ES-I3 (cell line): ENCODE results near the gene EMX2.

Experiments
- H3K36me3 ChIP-seq: 2 replicates; pipeline ENCODE4 v1.6.1; 2013; ENCODE audit warnings: mild to moderate bottlenecking, low read length, control low read depth, moderate library complexity; ENCODE audit not compliant: insufficient read depth
- H3K4me1 ChIP-seq: 2 replicates; pipeline ENCODE4 v1.6.1; 2013; ENCODE audit warnings: mild to moderate bottlenecking, control low read depth, low read length; ENCODE audit not compliant: insufficient read depth
- H3K9ac ChIP-seq: 2 replicates; pipeline ENCODE4 v1.6.1; 2013; ENCODE audit warnings: low read depth, mild to moderate bottlenecking, low read length, moderate library complexity
- H3K9me3 ChIP-seq: 2 replicates; pipeline ENCODE4 v1.6.1; 2013; ENCODE audit warnings: mild to moderate bottlenecking, low read length, moderate library complexity; ENCODE audit not compliant: control insufficient read depth, insufficient read depth

Gene EMX2

DNA sequence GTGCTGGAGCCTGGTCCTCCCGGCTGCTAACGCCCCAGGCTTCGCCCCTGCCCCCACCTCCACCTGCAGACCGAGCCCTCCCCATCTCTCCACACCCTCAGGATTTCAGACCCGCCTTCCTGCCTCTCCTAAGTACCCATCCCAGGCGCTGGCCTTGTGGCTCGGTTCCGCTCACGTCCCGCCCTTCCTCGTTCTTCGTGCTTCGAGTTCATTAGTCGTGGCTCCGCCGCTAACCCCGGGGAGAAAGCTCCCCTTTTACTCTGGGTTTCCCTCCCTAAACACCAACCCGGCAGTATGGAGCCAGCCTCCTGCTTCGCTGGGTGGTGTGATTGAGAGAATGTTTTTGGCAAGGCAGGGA, 11.2 kb downstream of the EMX2 start:
- Histone ChIP-seq H3K9ac (peak overlapping the region; percentile 33; the same call in 1 of the 2 replicates), H3K36me3 (no peaks in the 10 kb centered on the region), H3K4me1 (peaks cover 6% of the 10 kb centered on the region; the same call in 1 of the 2 replicates)

DNA sequence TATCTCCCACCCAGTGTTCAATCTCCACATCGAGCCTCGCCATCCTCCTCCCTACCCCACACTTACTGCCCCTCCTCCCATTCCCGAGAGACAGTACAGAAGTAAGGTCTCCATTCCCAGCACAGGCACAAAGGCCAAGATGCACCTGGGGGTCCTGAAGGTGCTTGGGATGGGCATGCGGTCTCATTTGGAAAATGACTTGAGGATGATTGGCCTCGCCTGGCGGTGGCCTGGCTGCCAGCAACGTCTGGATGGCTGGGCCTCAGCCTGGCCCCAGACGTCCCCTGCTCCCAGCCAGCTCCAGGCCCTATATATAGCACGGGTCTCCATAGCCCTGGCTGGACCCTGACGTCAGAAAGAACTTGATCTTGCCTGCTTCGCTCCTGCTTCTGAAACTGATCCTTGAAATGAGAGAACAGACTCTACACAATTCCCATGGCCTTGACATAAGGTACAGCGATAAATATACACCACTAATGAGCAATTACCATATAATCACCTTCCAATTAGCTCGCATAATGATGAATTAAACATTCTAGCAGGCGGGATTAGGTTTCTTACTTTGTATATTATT, 11.8 kb downstream of the EMX2 start:
- peaks cover 6% of the 10 kb centered on the region; the same call in 1 of the 2 replicates for H3K4me1 ChIP-seq
- no peak overlapping the region for H3K9ac ChIP-seq
- no peaks in the 10 kb centered on the region for H3K36me3 ChIP-seq
- no peaks in the 10 kb centered on the region for H3K9me3 ChIP-seq

More for the DNA sequence above, 11.2 kb downstream of the EMX2 start:
- no peaks in the 10 kb centered on the region for H3K9me3 ChIP-seq

DNA sequence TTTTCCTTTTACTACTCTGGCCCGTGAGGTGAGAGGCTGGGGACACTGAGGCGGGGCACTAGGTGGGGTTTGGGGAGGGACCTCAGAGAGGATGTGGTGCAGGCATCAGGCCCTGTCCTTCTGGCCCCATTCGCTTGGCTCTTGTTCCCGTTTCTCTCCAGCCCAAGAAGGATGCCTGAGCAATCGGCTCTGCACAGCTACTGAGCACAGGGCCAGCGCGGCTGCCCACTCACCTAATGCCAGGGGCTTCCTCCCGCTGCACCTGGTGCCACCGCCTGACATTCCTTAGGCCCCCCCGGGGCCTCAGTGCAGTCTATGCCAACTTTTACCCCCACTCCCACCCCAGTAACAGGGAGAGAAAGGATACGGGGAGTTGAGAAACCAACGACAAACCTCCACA, 12.5 kb downstream of the EMX2 start:
- H3K9me3 ChIP-seq: no peaks in the 10 kb centered on the region
- H3K36me3 ChIP-seq: no peaks in the 10 kb centered on the region
- H3K4me1 ChIP-seq: peaks cover 6% of the 10 kb centered on the region; the same call in 1 of the 2 replicates
- H3K9ac ChIP-seq: no peak overlapping the region

DNA sequence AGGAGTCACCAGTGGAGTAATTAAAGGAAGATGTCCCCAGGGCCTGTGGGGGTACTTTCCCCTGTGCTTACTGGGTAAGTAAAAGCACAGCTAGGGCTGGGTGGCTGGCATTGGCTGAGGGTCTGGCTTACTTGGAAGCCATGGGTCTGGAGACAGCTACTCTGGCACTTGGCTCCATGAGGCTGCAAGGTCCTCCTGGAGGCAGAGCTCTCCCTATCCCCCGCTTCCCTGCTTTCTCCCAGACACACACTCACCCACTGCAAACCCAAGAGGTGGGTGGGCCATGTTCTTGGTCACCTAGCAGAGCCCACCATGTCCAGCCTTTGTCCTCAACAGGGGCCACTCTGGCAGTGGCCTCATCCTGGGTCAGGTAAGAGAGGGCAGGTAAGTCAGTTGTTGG, 13.3 kb downstream of the EMX2 start:
- Histone ChIP-seq H3K9ac (no peak overlapping the region), H3K36me3 (no peaks in the 10 kb centered on the region), H3K4me1 (peaks cover 6% of the 10 kb centered on the region; the same call in 1 of the 2 replicates), H3K9me3 (no peaks in the 10 kb centered on the region)

DNA sequence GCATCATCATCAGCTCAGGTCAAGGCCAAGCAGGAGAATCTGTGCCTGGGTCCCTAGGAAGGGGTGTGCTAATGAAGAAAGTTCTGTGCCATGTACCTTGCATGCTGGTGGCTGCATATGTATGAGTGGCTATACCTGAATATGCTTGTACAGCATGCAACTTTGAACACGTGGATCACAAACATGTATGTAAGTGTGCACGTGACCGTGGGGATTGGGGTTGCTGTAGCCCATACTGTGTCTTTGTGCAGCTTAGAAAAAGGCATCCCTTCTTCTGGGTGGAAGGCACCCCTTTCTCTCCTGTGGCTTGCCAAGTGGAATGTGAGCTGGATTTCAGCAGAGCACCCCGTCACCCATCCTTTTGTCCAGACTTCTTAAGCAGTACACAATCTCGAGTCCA, 13.8 kb downstream of the EMX2 start:
- Histone ChIP-seq H3K4me1 (peaks cover 6% of the 10 kb centered on the region; the same call in 1 of the 2 replicates), H3K9me3 (no peaks in the 10 kb centered on the region), H3K9ac (no peak overlapping the region), H3K36me3 (no peaks in the 10 kb centered on the region)

DNA sequence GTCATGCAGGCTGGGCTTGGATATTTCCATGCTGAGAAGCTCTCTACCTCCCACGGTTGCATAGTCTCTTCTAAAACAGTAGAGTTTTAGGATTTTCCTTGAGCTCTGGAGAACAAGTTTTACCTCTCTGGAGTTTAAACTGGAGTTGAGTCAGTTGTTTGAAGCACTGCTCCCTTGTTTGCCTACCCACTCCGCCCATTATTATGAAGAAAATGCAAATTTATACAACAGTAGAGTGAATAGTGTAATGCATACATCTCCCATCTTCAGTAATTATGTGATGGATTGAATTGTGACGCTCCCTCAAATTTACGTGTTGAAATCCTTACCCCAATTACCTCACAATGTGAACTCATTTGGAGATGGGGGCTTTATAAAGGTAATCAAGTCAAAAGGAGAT, 17.2 kb downstream of the EMX2 start:
- no peaks in the 10 kb centered on the region for H3K4me1 ChIP-seq
- H3K9ac ChIP-seq: no peak overlapping the region
- H3K36me3 ChIP-seq: no peaks in the 10 kb centered on the region
- no peaks in the 10 kb centered on the region for H3K9me3 ChIP-seq

DNA sequence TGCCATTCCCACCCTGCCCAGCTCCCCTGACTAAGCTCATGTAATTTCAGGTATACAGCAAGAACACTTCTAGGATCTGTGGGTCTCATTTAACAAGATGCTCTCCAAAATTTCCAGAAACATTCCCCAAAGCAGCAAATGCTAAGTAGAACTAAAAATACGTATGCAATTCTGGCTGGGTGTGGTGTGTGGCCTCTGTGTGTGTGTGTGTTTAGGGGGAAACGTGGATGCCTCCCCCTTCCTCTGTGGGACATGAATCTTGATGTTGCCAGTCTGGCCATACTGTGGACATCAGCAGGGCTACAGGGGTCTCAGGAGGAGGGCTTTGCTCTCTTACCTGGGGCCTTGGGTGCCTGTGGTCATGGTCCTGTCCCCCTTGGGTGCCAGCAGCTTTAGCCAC, 18.4 kb downstream of the EMX2 start:
- H3K4me1 ChIP-seq: no peaks in the 10 kb centered on the region

DNA sequence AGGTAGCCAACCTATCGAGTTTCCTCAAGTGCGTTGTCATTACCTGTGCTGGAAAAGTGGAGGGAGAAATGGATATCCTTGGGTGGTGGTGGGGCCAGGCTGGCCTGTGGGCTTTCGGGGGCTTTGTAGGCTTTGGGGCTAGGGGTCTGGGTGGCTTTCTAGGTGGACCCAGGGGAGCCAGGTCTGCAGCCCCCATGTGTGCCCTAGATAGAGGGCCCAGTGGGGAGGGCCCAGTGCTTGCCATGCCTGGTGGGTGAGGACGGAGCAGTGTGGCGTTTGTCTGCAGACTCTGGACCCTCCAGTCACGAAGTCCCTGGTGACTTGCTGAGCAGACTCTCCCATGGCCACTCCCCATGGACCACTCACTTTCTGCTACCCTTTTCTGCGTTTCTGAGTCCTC, 19.7 kb downstream of the EMX2 start:
- H3K9ac ChIP-seq: no peak overlapping the region
- no peaks in the 10 kb centered on the region for H3K9me3 ChIP-seq
- no peaks in the 10 kb centered on the region for H3K4me1 ChIP-seq
- no peaks in the 10 kb centered on the region for H3K36me3 ChIP-seq

More for the DNA sequence above, 18.4 kb downstream of the EMX2 start:
- H3K9me3 ChIP-seq: no peaks in the 10 kb centered on the region
- H3K9ac ChIP-seq: no peak overlapping the region
- no peaks in the 10 kb centered on the region for H3K36me3 ChIP-seq

DNA sequence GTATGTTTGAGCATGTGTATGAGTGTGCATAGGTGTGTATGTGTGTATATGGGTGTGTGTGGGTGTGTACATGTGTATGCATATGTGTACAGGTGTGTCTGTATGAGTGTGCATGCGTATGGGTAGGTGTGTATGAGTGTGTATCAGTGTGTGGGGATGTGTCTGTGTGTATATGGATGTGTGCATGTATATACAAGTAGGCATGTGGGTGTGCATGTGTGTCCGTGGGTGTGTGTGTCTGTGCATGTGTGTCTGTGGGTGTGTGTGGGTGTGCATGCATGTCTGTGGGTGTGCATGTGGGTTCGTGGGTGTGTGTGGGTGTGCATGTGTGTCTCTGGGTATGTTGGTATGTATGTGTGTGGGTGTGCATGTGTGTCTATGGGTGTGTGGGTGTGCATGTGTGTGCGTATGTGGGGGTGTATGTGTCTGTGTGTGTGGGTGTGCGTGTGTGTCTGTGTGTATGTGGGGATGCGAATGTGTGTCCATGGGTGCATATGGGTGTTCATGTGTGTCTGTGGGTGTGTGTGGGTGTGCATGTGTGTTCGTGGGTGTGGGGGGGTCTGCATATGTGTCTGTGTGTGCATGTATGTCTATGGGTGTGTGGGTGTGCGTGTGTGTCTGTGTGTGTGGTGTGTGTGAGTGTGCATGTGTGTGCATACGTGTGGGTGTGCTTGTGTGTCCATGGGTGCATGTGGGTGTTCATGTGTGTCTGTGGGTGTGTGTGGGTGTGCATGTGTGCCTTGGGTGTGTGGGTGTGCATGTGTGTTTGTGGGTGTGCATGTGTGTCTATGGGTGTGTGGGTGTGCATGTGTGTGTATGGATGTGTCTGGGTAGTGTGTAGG, 20.6 kb downstream of the EMX2 start:
- no peaks in the 10 kb centered on the region for H3K36me3 ChIP-seq
- H3K4me1 ChIP-seq: no peaks in the 10 kb centered on the region
- no peak overlapping the region for H3K9ac ChIP-seq
- no peaks in the 10 kb centered on the region for H3K9me3 ChIP-seq

DNA sequence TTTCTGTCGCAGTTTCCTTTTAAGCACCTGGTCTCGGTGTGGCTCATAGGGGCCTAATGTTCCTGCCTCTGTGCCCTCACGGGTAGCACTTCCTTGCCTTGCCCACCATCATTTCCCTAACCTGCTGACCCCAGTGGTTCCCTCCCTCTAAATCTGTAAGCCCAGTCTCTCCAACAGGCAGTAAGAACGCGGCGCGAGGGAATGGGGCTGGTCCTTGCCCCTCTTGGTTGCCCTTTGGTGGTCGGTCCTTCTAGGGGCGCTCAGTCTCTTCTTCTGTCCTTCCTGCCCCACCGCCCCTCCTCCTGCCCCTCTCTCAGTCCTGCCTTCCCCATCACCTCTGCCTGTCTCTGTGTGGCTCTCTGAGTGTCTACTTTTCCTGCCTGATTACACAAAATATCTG, 21.2 kb downstream of the EMX2 start:
- Histone ChIP-seq H3K36me3 (no peaks in the 10 kb centered on the region), H3K9ac (no peak overlapping the region), H3K9me3 (no peaks in the 10 kb centered on the region), H3K4me1 (no peaks in the 10 kb centered on the region)

DNA sequence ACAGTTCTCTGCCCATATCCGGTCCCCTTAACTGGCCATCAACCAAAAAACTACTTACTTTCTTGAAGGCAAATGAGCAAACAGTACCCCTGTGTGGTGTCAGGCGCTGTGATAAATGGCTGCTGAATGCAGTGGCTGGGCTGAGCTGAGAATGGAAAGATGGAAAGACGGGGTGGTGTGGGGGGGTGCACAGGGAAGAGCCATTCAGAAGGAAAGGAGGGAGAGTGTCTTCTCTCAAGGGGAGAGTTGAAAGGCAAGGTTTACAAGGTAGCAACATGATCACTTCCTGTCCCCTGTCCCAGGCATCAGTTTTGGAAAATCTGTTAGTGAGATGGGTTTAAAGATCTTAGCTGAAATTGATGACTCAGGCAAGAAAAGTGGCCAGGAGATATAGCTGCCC, 22.5 kb downstream of the EMX2 start:
- Histone ChIP-seq H3K36me3 (no peaks in the 10 kb centered on the region), H3K4me1 (no peaks in the 10 kb centered on the region), H3K9me3 (no peaks in the 10 kb centered on the region), H3K9ac (no peak overlapping the region)

DNA sequence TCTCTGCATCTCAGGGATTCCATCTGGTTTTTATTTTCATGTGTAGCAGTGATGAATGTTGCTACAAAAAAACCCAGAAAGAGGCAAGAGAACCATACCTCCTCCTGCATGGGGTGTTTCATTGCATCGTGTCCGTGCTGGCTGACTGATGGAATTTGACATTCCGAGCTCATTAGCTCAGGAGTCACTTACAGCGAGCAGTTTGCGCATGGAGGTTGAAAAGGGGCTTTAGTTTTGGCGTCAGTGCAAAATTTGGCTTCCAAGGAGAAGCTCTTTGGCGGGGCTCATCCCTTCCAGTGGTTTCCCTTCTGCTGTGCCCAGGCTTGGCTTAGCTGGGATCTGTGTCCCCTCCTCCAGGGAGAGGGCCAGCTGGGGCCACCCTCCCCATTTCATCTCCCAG, 25.8 kb downstream of the EMX2 start:
- Histone ChIP-seq H3K9me3 (no peaks in the 10 kb centered on the region), H3K9ac (no peak overlapping the region), H3K4me1 (no peaks in the 10 kb centered on the region), H3K36me3 (no peaks in the 10 kb centered on the region)

DNA sequence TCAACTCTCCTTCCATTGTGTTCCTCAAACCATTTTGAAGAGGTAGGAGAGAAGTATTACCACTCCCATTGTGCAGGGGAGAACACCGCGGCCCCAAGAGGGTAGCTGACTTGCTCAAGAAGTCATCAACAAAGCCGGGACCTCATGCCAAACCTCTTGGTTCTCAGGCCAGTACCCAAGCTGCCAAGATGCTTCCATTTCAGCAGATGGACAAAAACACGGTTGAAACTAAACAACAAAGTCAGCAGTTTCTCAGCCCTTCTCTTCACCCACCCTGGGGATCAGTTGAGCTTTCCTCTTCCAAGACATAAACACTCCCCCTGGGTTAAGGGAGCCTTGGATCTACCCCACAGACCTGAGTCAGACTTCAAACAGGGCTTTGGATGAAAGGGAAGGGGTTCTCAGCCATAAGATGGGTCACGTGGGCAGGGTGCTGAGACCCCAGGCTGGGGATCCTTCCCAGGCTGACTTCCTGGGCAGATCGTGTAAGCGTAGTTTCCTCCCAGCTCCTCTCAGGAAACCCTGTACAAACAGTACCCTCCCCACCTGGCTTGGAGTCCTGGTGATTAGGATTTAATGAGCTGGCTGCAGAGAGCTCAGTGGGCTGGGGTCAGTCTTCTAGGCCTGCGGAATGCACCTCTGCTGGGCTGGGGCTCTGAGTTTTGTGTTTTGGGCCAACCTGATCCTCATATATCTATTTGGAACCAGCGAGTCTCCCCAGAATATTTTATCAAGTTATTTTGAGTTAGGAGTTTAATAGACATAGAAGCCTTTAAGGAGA, 27.3 kb downstream of the EMX2 start:
- Histone ChIP-seq H3K9ac (no peak overlapping the region), H3K9me3 (no peaks in the 10 kb centered on the region)

DNA sequence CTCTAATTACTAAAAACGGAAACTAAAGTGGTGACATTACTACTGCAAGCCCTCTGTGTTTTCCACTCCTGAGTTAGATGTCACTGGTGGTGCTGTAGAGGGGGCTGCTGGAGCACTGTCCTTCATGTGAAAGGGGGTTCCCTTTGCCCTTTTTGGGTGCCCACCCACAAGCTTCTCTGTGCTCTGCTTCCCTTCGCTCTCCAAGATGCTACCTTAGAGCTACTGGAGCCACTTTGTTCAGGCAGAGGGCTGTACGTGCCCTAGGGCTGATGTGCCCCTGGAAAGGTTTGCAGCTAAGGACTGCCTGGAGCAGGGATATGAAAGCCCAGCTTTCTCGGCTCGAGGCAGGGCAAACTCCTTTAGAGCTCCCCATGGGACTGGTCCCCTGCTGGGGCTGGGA, 28.3 kb downstream of the EMX2 start:
- H3K4me1 ChIP-seq: no peaks in the 10 kb centered on the region
- H3K9me3 ChIP-seq: no peaks in the 10 kb centered on the region
- H3K9ac ChIP-seq: no peak overlapping the region
- no peaks in the 10 kb centered on the region for H3K36me3 ChIP-seq

More for the DNA sequence above, 27.3 kb downstream of the EMX2 start:
- H3K36me3 ChIP-seq: no peaks in the 10 kb centered on the region
- H3K4me1 ChIP-seq: no peaks in the 10 kb centered on the region
